HG02884 (cell line): ENCODE measurements around the gene CTNNA3.

Experiments used
- ATAC-seq: cut with Tn5 transposase; IDR thresholded peaks from one replicate; pipeline ENCODE4 v1.9.1; 2021; ENCODE audit warnings: mild to moderate bottlenecking, moderate library complexity; ENCODE audit not compliant: unreplicated experiment

The CTNNA3 gene

GRCh38 chr10:67385089-67385488 lies 310.9 kb downstream of the CTNNA3 start:
- ATAC-seq, result peak; percentile 73

GRCh38 chr10:67331121-67331910 lies 364.7 kb downstream of the CTNNA3 start:
- no peak for ATAC-seq

GRCh38 chr10:67327626-67328535 lies 368.1 kb downstream of the CTNNA3 start:
- no peak for ATAC-seq

- no peak for ATAC-seq
Observed at GRCh38 chr10:67319976-67320375, 376.0 kb downstream of the CTNNA3 start.

GRCh38 chr10:67308912-67309311 lies 387.1 kb downstream of the CTNNA3 start:
- no peak for ATAC-seq

- no peak for ATAC-seq
Observed at GRCh38 chr10:67306588-67307205, 389.3 kb downstream of the CTNNA3 start.

- no peak for ATAC-seq
Observed at GRCh38 chr10:67302701-67303100, 393.3 kb downstream of the CTNNA3 start.

- ATAC-seq, result no peak
Observed at GRCh38 chr10:67299761-67300160, 396.2 kb downstream of the CTNNA3 start.

GRCh38 chr10:67297637-67298181 lies 398.3 kb downstream of the CTNNA3 start:
- ATAC-seq, result no peak

- no peak for ATAC-seq
Observed at GRCh38 chr10:67296926-67297325, 399.1 kb downstream of the CTNNA3 start.

GRCh38 chr10:67288688-67289410 lies 407.1 kb downstream of the CTNNA3 start:
- no peak for ATAC-seq

GRCh38 chr10:67284589-67284988 lies 411.4 kb downstream of the CTNNA3 start:
- no peak for ATAC-seq

- no peak for ATAC-seq
Observed at GRCh38 chr10:67282871-67283270, 413.1 kb downstream of the CTNNA3 start.

GRCh38 chr10:67280405-67280804 lies 415.6 kb downstream of the CTNNA3 start:
- ATAC-seq, result no peak

- no peak for ATAC-seq
Observed at GRCh38 chr10:67277402-67277801, 418.6 kb downstream of the CTNNA3 start.

- no peak for ATAC-seq
Observed at GRCh38 chr10:67269828-67270227, 426.2 kb downstream of the CTNNA3 start.

GRCh38 chr10:67268146-67268545 lies 427.8 kb downstream of the CTNNA3 start:
- ATAC-seq, result no peak

GRCh38 chr10:67262675-67263074 lies 433.3 kb downstream of the CTNNA3 start:
- ATAC-seq, result no peak

GRCh38 chr10:67261300-67261797 lies 434.6 kb downstream of the CTNNA3 start:
- no peak for ATAC-seq

- no peak for ATAC-seq
Observed at GRCh38 chr10:67259319-67259929, 436.6 kb downstream of the CTNNA3 start.
